NCI-H2107 treated with DMSO at 0.1 percent for 48 hours (cell line): ENCODE data around the gene LDLRAD3.

ENCODE experiments used
- DNase-seq: peaks from one replicate; lab custom pipeline; 2025; ENCODE audit not compliant: unreplicated experiment; lab: John Stamatoyannopoulos, UW

Gene LDLRAD3

GRCh38 chr11:36071917-36072500 is 128.1 kb downstream of the LDLRAD3 start:
- no peak for DNase-seq

GRCh38 chr11:36073411-36074203 is 129.7 kb downstream of the LDLRAD3 start:
- DNase-seq = no peak

GRCh38 chr11:36074941-36075431 is 131.1 kb downstream of the LDLRAD3 start:
- no peak for DNase-seq

GRCh38 chr11:36077368-36077767 is 133.5 kb downstream of the LDLRAD3 start:
- no peak for DNase-seq

GRCh38 chr11:36077886-36078685 is 134.2 kb downstream of the LDLRAD3 start:
- DNase-seq = no peak

- no peak for DNase-seq
Measured at GRCh38 chr11:36078686-36079055, 134.8 kb downstream of the LDLRAD3 start.

- DNase-seq = no peak
Measured at GRCh38 chr11:36079878-36080675, 136.2 kb downstream of the LDLRAD3 start.

- no peak for DNase-seq
Measured at GRCh38 chr11:36081274-36081945, 137.5 kb downstream of the LDLRAD3 start.

- no peak for DNase-seq
Measured at GRCh38 chr11:36086366-36086765, 142.5 kb downstream of the LDLRAD3 start.

GRCh38 chr11:36088266-36088972 is 144.6 kb downstream of the LDLRAD3 start:
- DNase-seq = no peak

GRCh38 chr11:36089920-36090319 is 146.1 kb downstream of the LDLRAD3 start:
- no peak for DNase-seq

- no peak for DNase-seq
Measured at GRCh38 chr11:36090356-36091109, 146.7 kb downstream of the LDLRAD3 start.

- DNase-seq = no peak
Measured at GRCh38 chr11:36091256-36091811, 147.5 kb downstream of the LDLRAD3 start.

GRCh38 chr11:36092314-36093030 is 148.6 kb downstream of the LDLRAD3 start:
- no peak for DNase-seq

- DNase-seq = no peak
Measured at GRCh38 chr11:36093548-36093947, 149.7 kb downstream of the LDLRAD3 start.

GRCh38 chr11:36094164-36094563 is 150.3 kb downstream of the LDLRAD3 start:
- DNase-seq = no peak

GRCh38 chr11:36095716-36096115 is 151.9 kb downstream of the LDLRAD3 start:
- DNase-seq = no peak

GRCh38 chr11:36097219-36097650 is 153.4 kb downstream of the LDLRAD3 start:
- DNase-seq = no peak
